ENCODE results near the gene MAGI1.

Gene MAGI1

GRCh38 chr3:65974509-65974908 is 64.2 kb downstream of the MAGI1 start:
- in situ Hi-C loops (cut with HindIII; ENCODE audit: low pct_unique_long_range_greater_than_20kb, low sequenced_read_pairs): no loop called here
- no peak for DNase-seq (ENCODE audit: low read depth in 1 of 2, low spot score in 1 of 2)
- TF ChIP-seq JUND (IDR thresholded peaks at IDR 0.05; ENCODE audit: low read depth): no peak

DNA sequence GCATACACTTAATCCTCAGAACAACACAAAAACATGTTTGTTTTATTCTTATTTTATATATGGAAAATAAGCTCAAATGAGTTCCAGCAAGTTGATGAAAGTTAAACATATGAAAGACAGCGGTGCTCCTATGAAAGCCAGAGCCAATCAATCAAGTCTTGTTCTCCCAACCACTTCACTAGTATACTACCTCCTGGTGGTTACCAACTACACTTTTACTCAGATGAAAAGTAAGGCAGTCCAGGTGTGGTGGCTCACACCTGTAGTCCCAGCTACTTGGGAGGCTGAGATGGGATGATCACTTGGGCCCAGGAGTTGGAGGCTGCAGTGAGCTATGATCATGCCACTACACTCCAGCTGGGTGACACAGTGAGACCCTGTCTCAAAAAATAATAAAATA is 66.0 kb downstream of the MAGI1 start:
- DNase-seq (ENCODE audit: low read depth in 1 of 2, low spot score in 1 of 2): no peak
- TF ChIP-seq JUND (IDR thresholded peaks at IDR 0.05; ENCODE audit: low read depth): no peak
- in situ Hi-C loops (cut with HindIII; ENCODE audit: low pct_unique_long_range_greater_than_20kb, low sequenced_read_pairs): no loop called here

GRCh38 chr3:65971293-65972252 is 67.1 kb downstream of the MAGI1 start:
- DNase-seq (ENCODE audit: low read depth in 1 of 2, low spot score in 1 of 2): no peak
- no peak for TF ChIP-seq JUND (IDR thresholded peaks at IDR 0.05; ENCODE audit: low read depth)
- in situ Hi-C loops (cut with HindIII; ENCODE audit: low pct_unique_long_range_greater_than_20kb, low sequenced_read_pairs): no loop called here

GRCh38 chr3:65968996-65969395 is 69.7 kb downstream of the MAGI1 start:
- in situ Hi-C loops (cut with HindIII; ENCODE audit: low pct_unique_long_range_greater_than_20kb, low sequenced_read_pairs): no loop called here
- no peak for DNase-seq (ENCODE audit: low read depth in 1 of 2, low spot score in 1 of 2)
- no peak for TF ChIP-seq JUND (IDR thresholded peaks at IDR 0.05; ENCODE audit: low read depth)

GRCh38 chr3:65967451-65967850 is 71.3 kb downstream of the MAGI1 start:
- in situ Hi-C loops (cut with HindIII; ENCODE audit: low pct_unique_long_range_greater_than_20kb, low sequenced_read_pairs): no loop called here
- DNase-seq (ENCODE audit: low read depth in 1 of 2, low spot score in 1 of 2): no peak
- TF ChIP-seq JUND (IDR thresholded peaks at IDR 0.05; ENCODE audit: low read depth): no peak

DNA sequence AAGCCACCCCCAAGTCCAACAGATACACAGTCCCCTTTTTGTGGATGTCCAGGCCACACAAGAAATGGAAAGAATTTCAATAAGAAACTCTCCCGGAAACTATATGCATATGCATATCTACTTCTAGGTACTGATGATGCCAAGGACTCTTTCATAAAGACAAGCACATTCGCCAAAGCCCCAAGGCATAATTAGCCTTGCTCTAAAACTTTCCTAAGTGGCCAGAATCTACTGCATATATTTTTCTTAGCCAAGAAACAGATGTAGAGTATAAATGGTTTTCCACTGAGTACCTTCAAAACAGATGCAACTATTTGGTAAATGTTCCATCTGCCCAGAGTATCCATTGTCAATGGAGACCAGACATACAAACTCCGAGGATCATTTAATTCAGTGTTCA is 73.9 kb downstream of the MAGI1 start:
- no peak for DNase-seq (ENCODE audit: low read depth in 1 of 2, low spot score in 1 of 2)
- no peak for TF ChIP-seq JUND (IDR thresholded peaks at IDR 0.05; ENCODE audit: low read depth)
- in situ Hi-C loops (cut with HindIII; ENCODE audit: low pct_unique_long_range_greater_than_20kb, low sequenced_read_pairs): no loop called here

DNA sequence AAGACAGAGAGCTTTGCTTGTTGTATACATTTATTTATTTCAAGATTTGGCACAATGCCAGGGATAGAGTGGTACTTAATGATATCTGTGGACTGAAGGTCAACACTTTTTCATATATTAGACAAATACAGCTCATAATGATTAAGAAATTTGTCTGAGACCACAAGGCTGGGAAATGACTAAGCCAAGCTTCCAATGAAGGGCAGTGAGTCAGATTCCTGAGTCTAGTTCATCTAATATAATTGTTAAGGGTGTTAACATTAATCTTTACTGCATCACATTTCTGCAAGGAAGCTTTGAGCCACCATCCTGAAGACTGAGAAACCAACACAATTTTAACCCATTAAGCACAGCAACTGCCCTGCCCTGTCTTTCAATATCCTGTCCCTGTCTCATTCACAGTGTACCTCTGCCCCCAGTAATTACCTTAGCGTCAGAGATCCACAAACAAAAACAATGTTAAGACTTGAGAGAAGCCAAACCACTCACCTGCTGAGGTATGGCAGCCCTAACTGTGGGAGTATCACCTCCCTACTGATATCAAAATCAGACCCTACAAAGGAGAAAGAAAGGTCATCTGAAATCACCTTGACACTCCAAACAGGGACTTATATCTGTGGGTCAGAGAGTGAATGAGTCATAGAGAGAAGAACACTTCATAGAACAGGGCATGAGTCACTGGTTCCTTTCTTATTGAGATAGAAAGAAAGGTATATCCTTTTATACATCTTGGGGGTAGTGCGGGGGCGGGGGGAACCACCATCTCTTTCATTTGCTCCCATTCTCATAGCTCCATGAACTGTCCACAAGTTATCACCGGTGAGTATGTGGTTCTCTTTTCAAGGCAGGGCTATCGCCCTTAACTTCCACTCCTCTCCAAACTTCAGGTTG is 74.7 kb downstream of the MAGI1 start:
- TF ChIP-seq JUND (IDR thresholded peaks at IDR 0.05; ENCODE audit: low read depth): no peak
- DNase-seq (ENCODE audit: low read depth in 1 of 2, low spot score in 1 of 2): no peak
- in situ Hi-C loops (cut with HindIII; ENCODE audit: low pct_unique_long_range_greater_than_20kb, low sequenced_read_pairs): no loop called here

- DNase-seq (ENCODE audit: low read depth in 1 of 2, low spot score in 1 of 2): no peak
- in situ Hi-C loops (cut with HindIII; ENCODE audit: low pct_unique_long_range_greater_than_20kb, low sequenced_read_pairs): no loop called here
Measured at GRCh38 chr3:65961733-65962132, 77.0 kb downstream of the MAGI1 start.

GRCh38 chr3:65961128-65961527 is 77.6 kb downstream of the MAGI1 start:
- no peak for DNase-seq (ENCODE audit: low read depth in 1 of 2, low spot score in 1 of 2)
- in situ Hi-C loops (cut with HindIII; ENCODE audit: low pct_unique_long_range_greater_than_20kb, low sequenced_read_pairs): no loop called here
- no peak for TF ChIP-seq JUND (IDR thresholded peaks at IDR 0.05; ENCODE audit: low read depth)

More at GRCh38 chr3:65961733-65962132, 77.0 kb downstream of the MAGI1 start:
- no peak for TF ChIP-seq JUND (IDR thresholded peaks at IDR 0.05; ENCODE audit: low read depth)

GRCh38 chr3:65960087-65960486 is 78.6 kb downstream of the MAGI1 start:
- in situ Hi-C loops (cut with HindIII; ENCODE audit: low pct_unique_long_range_greater_than_20kb, low sequenced_read_pairs): no loop called here
- no peak for DNase-seq (ENCODE audit: low read depth in 1 of 2, low spot score in 1 of 2)
- no peak for TF ChIP-seq JUND (IDR thresholded peaks at IDR 0.05; ENCODE audit: low read depth)

DNA sequence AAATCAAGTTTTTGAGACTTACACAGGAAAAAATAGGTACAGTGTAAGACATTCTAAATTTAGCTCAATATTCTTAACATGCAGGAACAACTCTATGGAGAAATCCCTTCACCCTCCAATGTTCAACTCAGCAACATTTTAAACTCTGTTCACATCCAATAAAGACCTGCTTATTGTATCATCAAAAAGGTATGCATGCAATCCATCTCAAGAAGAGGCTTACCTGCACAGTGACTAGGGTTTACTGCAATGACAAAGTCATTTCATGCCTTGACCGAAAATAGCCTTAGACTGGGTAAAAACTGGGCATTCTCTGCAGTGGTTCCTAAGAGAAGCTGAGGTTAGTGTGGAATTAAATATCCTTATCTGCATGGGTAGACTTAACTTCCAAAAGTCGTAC is 80.5 kb downstream of the MAGI1 start:
- no peak for TF ChIP-seq JUND (IDR thresholded peaks at IDR 0.05; ENCODE audit: low read depth)
- DNase-seq (ENCODE audit: low read depth in 1 of 2, low spot score in 1 of 2): no peak
- in situ Hi-C loops (cut with HindIII; ENCODE audit: low pct_unique_long_range_greater_than_20kb, low sequenced_read_pairs): no loop called here

DNA sequence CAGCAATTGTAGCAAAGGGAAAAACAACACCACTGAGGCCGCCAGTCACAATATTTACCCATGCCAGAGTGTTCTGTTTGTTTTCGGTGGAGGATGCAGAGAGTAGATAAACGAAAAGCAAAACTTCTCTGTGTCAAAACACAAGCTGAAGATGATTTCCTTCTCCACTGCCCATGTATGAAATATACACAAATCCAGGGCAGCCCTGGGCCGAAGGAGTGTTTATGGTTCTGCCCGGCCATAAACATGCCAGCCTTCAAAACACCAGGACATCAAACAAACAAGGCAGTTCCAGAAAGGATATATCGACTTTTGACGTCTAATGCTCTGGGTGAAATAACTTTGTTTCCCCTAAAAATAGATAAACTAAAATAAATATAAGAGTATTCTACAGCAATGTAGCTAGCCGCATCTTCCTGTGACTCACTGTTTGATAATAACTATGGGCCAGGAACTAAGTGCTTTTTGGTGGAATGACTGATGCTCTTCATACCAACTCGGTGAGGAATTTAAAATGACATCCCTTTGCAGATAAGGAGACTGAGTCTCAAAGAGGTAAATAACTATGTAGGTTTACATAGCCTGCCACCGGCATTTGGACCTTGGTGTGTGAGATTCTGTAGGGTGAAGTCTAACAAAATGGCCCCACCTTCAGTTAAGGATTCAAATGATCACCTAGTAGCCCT is 82.8 kb downstream of the MAGI1 start:
- peak in 1 of 2 experiments; percentile 61 for DNase-seq (ENCODE audit: low read depth in 1 of 2, low spot score in 1 of 2)
- no peak for TF ChIP-seq JUND (IDR thresholded peaks at IDR 0.05; ENCODE audit: low read depth)
- in situ Hi-C loops (cut with HindIII; ENCODE audit: low pct_unique_long_range_greater_than_20kb, low sequenced_read_pairs): no loop called here
